GM21737 (cell line): ENCODE data around the gene TOP3B.
A peak's percentile ranks its signal among the peaks of the same experiment; 100 is the strongest.

Source experiments
- ATAC-seq: cut with Tn5 transposase; IDR thresholded peaks from one replicate; pipeline ENCODE4 v1.9.1; 2021; ENCODE audit warnings: mild to moderate bottlenecking, moderate library complexity; ENCODE audit not compliant: unreplicated experiment

The TOP3B gene

GRCh38 chr22:21964234-21964633, 18.4 kb downstream of the TOP3B start:
- ATAC-seq: no peak

DNA sequence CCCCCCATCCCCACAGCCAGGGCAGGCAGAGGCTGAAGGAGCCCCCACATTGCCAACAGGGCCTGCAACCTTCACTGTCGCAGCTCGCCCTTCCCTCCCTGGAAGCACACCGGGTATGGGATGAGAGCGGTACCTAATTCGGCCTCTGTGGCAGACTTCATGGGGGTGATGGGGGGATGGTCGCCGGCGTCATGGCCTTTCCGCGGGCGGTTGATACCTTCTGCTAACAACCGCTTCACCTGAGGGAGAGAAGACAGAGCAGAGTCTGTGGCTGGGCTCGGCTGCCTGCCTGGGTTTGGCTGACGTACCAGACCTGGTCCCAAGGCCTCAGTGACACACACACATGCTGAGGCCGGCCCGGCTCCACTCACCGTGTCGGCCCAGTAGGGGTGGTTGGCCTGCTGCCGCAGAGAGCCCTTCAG, 18.8 kb downstream of the TOP3B start:
- no peak for ATAC-seq

GRCh38 chr22:21963286-21963685, 19.3 kb downstream of the TOP3B start:
- no peak for ATAC-seq

- ATAC-seq: no peak
Measured at GRCh38 chr22:21962655-21962949, 20.0 kb downstream of the TOP3B start.

- no peak for ATAC-seq
Measured at GRCh38 chr22:21961886-21962654, 20.5 kb downstream of the TOP3B start.

DNA sequence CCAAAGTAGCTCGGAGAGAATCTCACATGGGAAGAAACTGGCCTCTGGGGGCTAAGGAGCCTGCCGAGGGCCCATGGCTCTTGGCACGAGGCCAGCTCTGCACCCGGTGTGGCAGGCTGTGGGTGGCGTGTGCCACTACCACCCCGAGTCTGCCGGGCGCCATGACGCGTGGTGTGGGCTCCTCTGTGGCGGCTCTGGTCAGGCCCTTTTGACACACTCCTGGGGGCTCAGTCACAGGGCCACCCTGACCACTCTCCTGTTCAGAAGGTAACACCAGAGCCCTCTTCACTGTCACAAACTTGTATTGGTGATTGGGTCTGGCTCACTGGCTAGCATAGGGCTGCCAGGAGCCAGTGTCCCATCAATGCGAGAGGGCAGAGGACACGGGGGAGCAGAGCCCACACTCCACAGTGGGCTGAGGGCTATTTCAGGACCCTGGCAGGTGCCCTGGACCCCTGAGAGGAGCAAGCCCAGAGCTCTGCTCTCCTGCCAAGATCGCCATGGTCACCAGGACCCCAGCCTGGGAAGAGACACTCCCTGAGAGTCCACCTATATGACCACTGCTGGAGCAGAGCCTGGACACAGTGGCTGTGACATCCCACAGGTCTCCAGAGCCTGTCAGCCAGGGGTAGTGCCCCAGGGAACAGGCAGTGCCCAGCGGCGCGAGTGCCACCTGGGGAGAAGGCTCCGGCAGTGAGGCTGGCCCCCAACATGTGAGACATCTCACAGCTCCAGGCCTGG, 21.3 kb downstream of the TOP3B start:
- no peak for ATAC-seq

DNA sequence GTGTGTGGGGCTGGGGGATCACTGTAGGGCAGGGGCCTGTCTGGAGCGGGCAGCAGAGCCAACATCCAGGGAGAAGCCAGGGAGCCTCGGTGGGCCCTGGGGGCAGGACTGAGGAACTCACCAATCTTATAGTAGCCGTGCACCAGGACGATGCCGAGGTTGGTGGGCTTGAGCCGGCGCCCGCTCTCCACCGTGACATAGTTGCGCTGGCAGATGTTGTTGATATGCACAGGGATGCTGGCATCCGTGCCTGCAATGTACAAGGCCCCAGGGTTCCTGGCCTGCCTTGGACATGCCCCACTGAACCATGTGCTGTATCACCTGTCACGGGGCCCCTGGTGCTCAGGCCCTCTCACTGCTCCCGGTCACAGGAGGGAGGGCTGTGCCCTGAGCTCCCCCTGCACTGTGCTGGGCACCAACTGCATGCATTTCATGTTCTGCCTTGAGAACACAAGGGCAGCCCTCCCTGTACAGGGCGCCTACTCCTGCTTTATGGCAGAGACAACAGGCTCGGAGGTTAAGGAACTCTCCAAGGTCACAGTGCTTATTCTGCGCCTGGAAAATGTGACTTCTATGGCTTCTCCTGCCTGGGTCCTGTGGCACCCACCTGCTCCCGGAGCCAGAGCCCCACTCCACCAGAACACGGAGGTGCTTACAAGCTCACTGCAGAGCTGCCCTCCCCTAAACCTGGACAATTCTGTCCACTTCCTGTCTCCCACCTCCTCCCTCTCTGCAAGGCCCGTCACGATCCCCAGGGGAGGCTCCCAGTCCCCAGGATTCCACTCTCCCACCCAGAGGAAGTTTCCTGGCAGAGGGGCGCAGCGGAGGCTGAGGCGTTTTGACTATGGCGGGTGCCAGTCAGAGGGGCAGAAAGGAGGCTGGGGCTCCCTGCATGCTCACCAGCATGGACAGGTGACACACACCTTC, 22.1 kb downstream of the TOP3B start:
- no peak for ATAC-seq

DNA sequence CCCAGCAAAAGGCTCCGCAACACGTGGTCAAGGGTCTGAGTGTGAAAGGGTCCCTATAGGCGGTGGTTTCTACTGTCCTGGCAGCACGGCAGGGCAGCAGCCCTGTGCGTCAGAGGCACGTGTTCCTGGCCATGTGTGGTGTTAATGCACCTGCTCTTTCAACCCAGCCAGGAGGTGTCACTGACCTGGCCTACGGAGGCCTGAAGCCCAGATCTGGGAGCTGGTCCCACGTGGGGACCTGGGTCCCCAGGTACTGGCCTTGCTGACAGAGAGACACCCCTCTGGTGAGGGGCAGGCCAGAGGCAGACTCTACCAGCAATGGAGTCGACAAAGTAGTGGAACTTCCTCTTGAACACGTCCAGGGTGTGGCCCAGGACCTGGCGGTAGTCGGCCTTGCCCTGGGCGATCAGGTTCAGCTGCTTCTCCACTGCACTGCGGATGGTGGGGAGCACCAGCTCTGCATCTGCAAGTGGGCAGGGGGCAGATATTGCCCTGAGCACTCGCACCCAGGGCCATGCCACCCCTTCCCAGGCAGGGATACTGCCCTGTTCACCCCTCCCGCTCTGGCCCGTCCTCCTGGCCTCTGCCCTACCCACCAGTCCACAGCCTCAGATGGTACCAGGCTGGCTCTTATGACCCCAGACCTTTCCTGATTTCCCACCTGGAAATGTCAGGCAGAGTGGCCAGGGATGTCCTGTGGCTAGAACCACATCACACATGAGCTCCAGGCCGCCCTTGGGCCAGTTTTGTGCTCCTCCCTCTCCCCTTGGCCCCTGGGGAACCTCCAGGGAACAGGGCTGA, 23.1 kb downstream of the TOP3B start:
- no peak for ATAC-seq

- no peak for ATAC-seq
Measured at GRCh38 chr22:21958360-21959273, 24.0 kb downstream of the TOP3B start.

DNA sequence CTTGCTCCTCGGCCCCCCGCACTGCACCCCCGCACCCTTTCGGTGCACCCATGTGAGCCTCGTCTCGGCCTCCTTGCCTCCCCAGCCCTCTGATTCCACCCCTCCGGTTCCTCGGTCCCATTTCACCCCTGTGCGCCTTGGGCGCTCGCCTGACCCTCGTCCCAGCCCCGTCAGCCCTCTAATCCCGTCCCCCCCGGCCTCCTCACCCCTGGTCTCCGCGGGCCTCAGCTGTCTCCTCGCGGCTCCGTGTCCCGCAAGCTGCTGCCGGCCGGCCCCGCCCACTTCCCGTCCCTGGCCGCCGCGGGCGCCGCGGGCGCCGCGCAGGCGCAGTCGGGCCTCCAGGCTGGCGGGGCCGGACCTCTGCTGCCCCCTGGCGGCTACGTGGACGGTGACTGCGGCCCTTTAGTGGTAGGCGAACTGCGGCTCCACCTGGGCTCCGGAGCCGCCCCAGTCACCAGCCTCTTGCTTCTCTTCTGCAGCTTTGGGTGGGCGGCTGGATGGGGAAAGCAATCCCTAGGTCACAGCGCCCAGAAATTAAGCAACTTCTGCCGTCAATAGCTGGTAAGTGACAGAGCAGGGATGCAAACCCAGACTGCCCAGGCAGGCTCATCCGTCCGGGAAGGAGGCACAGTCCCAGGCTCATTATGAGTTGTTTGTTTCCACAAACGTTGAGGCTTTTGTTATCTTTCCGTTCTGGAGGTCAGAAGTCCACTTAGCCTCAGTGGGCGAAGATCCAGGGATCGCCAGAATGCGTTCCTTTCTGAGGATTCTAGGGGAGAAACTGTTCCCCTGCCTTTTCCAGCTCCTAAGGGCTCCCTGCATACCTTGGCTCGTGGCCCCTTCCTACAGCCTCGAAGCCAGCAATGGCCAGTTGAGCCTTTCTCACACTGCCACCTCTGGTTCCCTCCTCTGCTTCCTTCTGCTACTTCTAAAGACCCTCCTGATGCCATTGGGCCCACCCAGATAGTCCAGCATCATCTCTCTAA, 29.7 kb downstream of the TOP3B start, which contains the start of gene PPM1F:
Gene PPM1F, minus strand, starts transcription at position 263 of the 986 bp plus-strand sequence. CDS start 6,800 bp downstream, outside the sequence.
- ATAC-seq: peak; percentile 67

GRCh38 chr22:21951931-21952465, 30.6 kb downstream of the TOP3B start:
- no peak for ATAC-seq

DNA sequence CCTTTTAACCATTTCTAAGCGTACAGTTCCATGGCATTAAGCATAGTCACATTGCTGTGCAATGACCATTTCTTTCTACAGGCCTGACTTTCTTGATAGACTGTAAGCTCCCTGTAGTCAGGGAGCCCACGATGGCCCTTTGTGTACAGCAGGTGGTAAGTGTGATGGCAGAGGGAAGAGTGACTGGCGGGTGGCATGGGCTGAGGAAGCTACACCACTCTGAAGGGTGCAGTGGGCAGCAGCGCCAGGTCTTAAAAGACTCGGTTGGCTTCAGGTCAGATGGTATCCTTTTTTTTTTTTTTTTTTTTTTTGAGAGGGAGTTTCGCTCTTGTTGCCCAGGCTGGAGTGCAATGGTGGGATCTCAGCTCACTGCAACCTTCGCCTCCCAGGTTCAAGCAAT, 31.5 kb downstream of the TOP3B start:
- ATAC-seq: no peak

DNA sequence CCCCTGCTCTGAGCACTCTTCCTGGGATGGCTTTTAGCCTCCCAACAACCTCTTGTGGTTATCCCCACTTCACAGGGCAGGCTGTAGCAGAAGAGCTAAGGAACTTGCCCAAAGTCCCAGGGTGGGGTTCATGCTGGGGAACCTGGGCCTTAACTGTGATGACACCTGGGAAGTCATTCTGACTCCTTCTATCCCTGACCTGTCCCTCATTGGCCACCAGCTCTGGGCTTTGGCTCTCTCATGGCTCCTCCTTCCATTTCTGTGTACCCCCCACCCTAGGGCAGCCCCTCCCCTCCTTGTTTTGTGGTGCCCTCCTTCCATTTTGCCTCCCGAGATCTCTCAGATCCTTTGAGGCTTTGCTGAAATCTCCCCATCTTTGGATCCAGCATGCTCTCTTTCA, 32.6 kb downstream of the TOP3B start:
- no peak for ATAC-seq

GRCh38 chr22:21949569-21949918, 33.0 kb downstream of the TOP3B start:
- no peak for ATAC-seq

- no peak for ATAC-seq
Measured at GRCh38 chr22:21948824-21949568, 33.6 kb downstream of the TOP3B start.

DNA sequence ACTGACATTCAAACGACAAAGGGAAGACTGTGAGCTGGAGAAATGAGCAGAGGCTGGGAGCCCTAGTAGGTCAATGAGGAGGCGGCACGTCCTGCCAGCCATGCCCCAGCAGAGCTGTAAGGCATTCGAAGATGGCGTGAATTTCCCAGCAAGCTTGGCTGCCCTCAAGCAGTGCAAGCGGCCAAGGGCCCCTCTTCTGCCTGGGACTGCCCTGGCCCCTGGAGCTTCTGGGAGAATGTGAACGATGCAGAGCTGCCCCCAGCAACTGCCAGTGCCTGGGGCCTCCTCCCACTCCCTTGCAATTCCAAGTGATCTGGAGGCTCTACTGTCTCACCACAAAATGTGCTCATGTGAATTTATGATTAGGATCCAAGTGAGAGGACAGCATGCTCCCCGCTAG, 34.2 kb downstream of the TOP3B start:
- ATAC-seq: no peak
